ENCODE measurements around the gene ABCF3.
A peak's percentile ranks its signal among the peaks of the same experiment; 100 is the strongest.
"Not testable (repeated sequence)": the region's sequence is repeated elsewhere in the genome, so short reads cannot be mapped to it uniquely, and the experiment has no call there.

ABCF3 gene

DNA sequence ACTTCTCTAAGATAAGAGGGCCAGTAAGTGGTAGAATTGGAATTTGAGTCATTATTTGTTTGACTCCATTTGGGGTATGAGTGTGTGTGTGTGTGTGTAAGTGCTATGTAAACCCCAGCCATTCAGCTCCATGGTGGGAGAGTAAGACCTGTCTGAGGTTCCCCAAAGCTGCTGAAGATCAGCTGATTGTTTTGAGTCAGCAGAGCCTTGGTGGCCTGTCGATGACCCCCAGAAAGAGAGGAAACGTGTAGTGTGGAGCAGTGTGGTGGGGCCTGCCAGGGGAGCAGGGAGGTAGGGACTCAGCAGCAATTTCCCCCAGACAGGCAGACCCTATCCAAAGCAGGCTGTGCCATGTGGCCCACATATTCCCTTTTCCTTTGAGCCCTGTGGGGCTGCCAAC is 25.5 kb upstream of the ABCF3 start:
- peaks cover 29 to 32% of the 10 kb centered on the region in 2 experiments for H3K36me3 ChIP-seq (ENCODE audit: control insufficient read depth in 1 of 2, insufficient read depth in 2 of 2, low read depth in 1 of 2, low read length in 2 of 2)
- no peak overlapping the region for H2BK5ac ChIP-seq (ENCODE audit: low read depth, low read length, poor library complexity, severe bottlenecking)
- H2AK5ac ChIP-seq (ENCODE audit: low read length, severe bottlenecking): peak overlapping the region; percentile 30
- H4K91ac ChIP-seq (ENCODE audit: low read length): no peak overlapping the region
- H2BK120ac ChIP-seq (ENCODE audit: low read depth, low read length): no peak overlapping the region
- no peak overlapping the region for H2AFZ ChIP-seq (ENCODE audit: low read depth, low read length)
- no peaks in the 10 kb centered on the region for H3K27me3 ChIP-seq (ENCODE audit: control insufficient read depth in 1 of 2, insufficient read depth in 1 of 2, low read length in 2 of 2)
- H3K4me2 ChIP-seq (ENCODE audit: low read length, poor library complexity, severe bottlenecking): no peak overlapping the region
- no peak for DNase-seq
- WGBS: 86% methylated on average over 2 of the region's 2 CpGs
- no peak overlapping the region for H3K23ac ChIP-seq (ENCODE audit: low read length in 2 of 2)
- no peaks in the 10 kb centered on the region for H3K9me3 ChIP-seq (ENCODE audit: control insufficient read depth, low read length)
- no peak overlapping the region for H2BK12ac ChIP-seq (ENCODE audit: low read length in 2 of 2)
- peak overlapping the region in 1 of 2 experiments; percentile 58 for H3K4me3 ChIP-seq (ENCODE audit: insufficient read depth in 1 of 2, low read depth in 1 of 2, low read length in 2 of 2)
- H3K9ac ChIP-seq (ENCODE audit: low read length): peak overlapping the region; percentile 59
- no peak overlapping the region for H2BK15ac ChIP-seq (ENCODE audit: low read depth, poor library complexity, severe bottlenecking)
- H3K27ac ChIP-seq (ENCODE audit: low read length, poor library complexity, severe bottlenecking): no peak overlapping the region
- H3K79me1 ChIP-seq (replicated peaks; ENCODE audit: low read length, poor library complexity, severe bottlenecking): peaks cover 11% of the 10 kb centered on the region
- peaks cover 18% of the 10 kb centered on the region for H3K4me1 ChIP-seq (ENCODE audit: control insufficient read depth, insufficient read depth, low read depth, low read length)
- H3K4ac ChIP-seq (ENCODE audit: low read depth in 1 of 2, low read length in 2 of 2): no peak overlapping the region
- no peak overlapping the region for H4K8ac ChIP-seq (ENCODE audit: low read length)
- no peak overlapping the region for H3K14ac ChIP-seq (ENCODE audit: low read length in 2 of 2)
- H3K18ac ChIP-seq (ENCODE audit: low read depth in 1 of 2, low read length in 2 of 2): no peak overlapping the region

DNA sequence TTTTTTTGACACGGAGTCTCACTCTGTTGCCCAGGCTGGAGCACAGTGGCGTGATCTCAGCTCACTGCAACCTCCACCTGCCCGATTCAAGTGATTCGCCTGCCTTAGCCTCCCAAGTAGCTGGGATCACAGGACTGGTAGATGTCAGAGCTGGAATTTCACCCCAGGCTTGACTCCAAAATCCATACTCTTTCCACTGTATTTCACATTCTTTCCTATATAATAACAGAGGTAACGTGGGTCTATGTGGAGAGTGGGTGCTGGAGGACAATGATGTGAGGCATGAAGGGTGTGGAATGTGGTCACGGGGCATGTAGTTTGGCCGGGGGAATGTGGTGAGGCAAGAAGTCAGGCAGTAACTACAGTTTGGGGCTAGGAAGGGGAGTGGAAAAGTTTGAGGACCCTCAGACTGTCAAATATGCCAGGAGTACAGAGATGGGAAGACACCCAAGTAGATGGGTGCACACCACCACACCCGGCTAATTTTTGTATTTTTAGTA is 23.4 kb upstream of the ABCF3 start:
- H4K8ac ChIP-seq (ENCODE audit: low read length); H3K14ac ChIP-seq (ENCODE audit: low read length in 2 of 2): not testable (repeated sequence)

GRCh38 chr3:184164648-184165330 is 21.2 kb upstream of the ABCF3 start:
- H3K4me3 ChIP-seq (ENCODE audit: insufficient read depth in 1 of 2, low read depth in 1 of 2, low read length in 2 of 2): no peak overlapping the region
- no peak overlapping the region for H2BK15ac ChIP-seq (ENCODE audit: low read depth, poor library complexity, severe bottlenecking)
- H2BK120ac ChIP-seq (ENCODE audit: low read depth, low read length): no peak overlapping the region
- no peak overlapping the region for H3K23ac ChIP-seq (ENCODE audit: low read length in 2 of 2)
- H4K8ac ChIP-seq (ENCODE audit: low read length): no peak overlapping the region
- peak overlapping the region; percentile 37 for H4K91ac ChIP-seq (ENCODE audit: low read length)
- no peak overlapping the region for H2BK5ac ChIP-seq (ENCODE audit: low read depth, low read length, poor library complexity, severe bottlenecking)
- H3K27me3 ChIP-seq (ENCODE audit: control insufficient read depth in 1 of 2, insufficient read depth in 1 of 2, low read length in 2 of 2): no peaks in the 10 kb centered on the region
- H3K18ac ChIP-seq (ENCODE audit: low read depth in 1 of 2, low read length in 2 of 2): no peak overlapping the region
- H2AK5ac ChIP-seq (ENCODE audit: low read length, severe bottlenecking): no peak overlapping the region
- H2AFZ ChIP-seq (ENCODE audit: low read depth, low read length): no peak overlapping the region
- no peak overlapping the region for H3K14ac ChIP-seq (ENCODE audit: low read length in 2 of 2)
- DNase-seq: no peak
- H3K27ac ChIP-seq (ENCODE audit: low read length, poor library complexity, severe bottlenecking): no peak overlapping the region
- H3K4me1 ChIP-seq (ENCODE audit: control insufficient read depth, insufficient read depth, low read depth, low read length): peaks cover 27% of the 10 kb centered on the region
- 98% methylated on average over 15 of the region's 16 CpGs for WGBS
- H3K36me3 ChIP-seq (ENCODE audit: control insufficient read depth in 1 of 2, insufficient read depth in 2 of 2, low read depth in 1 of 2, low read length in 2 of 2): peaks cover 63 to 64% of the 10 kb centered on the region in 2 experiments
- H3K4ac ChIP-seq (ENCODE audit: low read depth in 1 of 2, low read length in 2 of 2): no peak overlapping the region
- no peak overlapping the region for H3K4me2 ChIP-seq (ENCODE audit: low read length, poor library complexity, severe bottlenecking)
- H3K9me3 ChIP-seq (ENCODE audit: control insufficient read depth, low read length): no peaks in the 10 kb centered on the region
- no peak overlapping the region for H2BK12ac ChIP-seq (ENCODE audit: low read length in 2 of 2)
- H3K9ac ChIP-seq (ENCODE audit: low read length): no peak overlapping the region
- H3K79me1 ChIP-seq (replicated peaks; ENCODE audit: low read length, poor library complexity, severe bottlenecking): peaks cover 24% of the 10 kb centered on the region

More for the DNA sequence above, 23.4 kb upstream of the ABCF3 start:
- H3K4me2 ChIP-seq (ENCODE audit: low read length, poor library complexity, severe bottlenecking); H3K27me3 ChIP-seq (ENCODE audit: control insufficient read depth in 1 of 2, insufficient read depth in 1 of 2, low read length in 2 of 2); H4K91ac ChIP-seq (ENCODE audit: low read length); H3K27ac ChIP-seq (ENCODE audit: low read length, poor library complexity, severe bottlenecking); H3K18ac ChIP-seq (ENCODE audit: low read depth in 1 of 2, low read length in 2 of 2); H3K23ac ChIP-seq (ENCODE audit: low read length in 2 of 2); H2AK5ac ChIP-seq (ENCODE audit: low read length, severe bottlenecking); H3K9me3 ChIP-seq (ENCODE audit: control insufficient read depth, low read length); H2BK5ac ChIP-seq (ENCODE audit: low read depth, low read length, poor library complexity, severe bottlenecking); H3K4me3 ChIP-seq (ENCODE audit: insufficient read depth in 1 of 2, low read depth in 1 of 2, low read length in 2 of 2); H3K9ac ChIP-seq (ENCODE audit: low read length); DNase-seq; H3K4ac ChIP-seq (ENCODE audit: low read depth in 1 of 2, low read length in 2 of 2); H2BK15ac ChIP-seq (ENCODE audit: low read depth, poor library complexity, severe bottlenecking); H2BK120ac ChIP-seq (ENCODE audit: low read depth, low read length); H2BK12ac ChIP-seq (ENCODE audit: low read length in 2 of 2); H2AFZ ChIP-seq (ENCODE audit: low read depth, low read length): not testable (repeated sequence)
- H3K4me1 ChIP-seq (ENCODE audit: control insufficient read depth, insufficient read depth, low read depth, low read length): peaks cover 18% of the 10 kb centered on the region
- peaks cover 47 to 54% of the 10 kb centered on the region in 2 experiments for H3K36me3 ChIP-seq (ENCODE audit: control insufficient read depth in 1 of 2, insufficient read depth in 2 of 2, low read depth in 1 of 2, low read length in 2 of 2)
- H3K79me1 ChIP-seq (replicated peaks; ENCODE audit: low read length, poor library complexity, severe bottlenecking): peaks cover 17% of the 10 kb centered on the region
- WGBS: 82% methylated on average over 7 of the region's 8 CpGs

DNA sequence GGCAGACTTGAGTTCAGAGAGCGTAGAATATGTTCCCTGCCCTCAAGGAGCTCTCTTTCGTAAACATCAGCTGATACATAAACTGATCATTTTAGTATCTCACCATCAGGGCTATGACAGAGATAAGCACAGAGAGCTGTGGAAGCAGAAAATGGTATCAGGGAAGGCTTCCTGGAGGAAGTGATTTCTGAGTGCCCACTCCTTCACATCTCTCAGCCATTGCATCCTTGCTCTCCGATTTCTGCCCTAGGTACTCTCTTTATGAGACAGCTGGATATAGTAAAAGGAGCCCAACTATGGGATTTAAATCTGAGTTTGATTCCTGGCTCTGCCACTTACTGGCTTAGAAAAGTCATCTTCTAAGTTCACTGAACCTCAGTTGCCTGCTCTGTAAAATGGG is 20.5 kb upstream of the ABCF3 start:
- H3K14ac ChIP-seq (ENCODE audit: low read length in 2 of 2): no peak overlapping the region
- WGBS: 100% methylated on average over 3 of the region's 3 CpGs
- H4K91ac ChIP-seq (ENCODE audit: low read length): no peak overlapping the region
- H3K18ac ChIP-seq (ENCODE audit: low read depth in 1 of 2, low read length in 2 of 2): no peak overlapping the region
- H3K79me1 ChIP-seq (replicated peaks; ENCODE audit: low read length, poor library complexity, severe bottlenecking): peaks cover 30% of the 10 kb centered on the region
- H3K4me3 ChIP-seq (ENCODE audit: insufficient read depth in 1 of 2, low read depth in 1 of 2, low read length in 2 of 2): no peak overlapping the region
- H2BK15ac ChIP-seq (ENCODE audit: low read depth, poor library complexity, severe bottlenecking): no peak overlapping the region
- H4K8ac ChIP-seq (ENCODE audit: low read length): no peak overlapping the region
- no peaks in the 10 kb centered on the region for H3K27me3 ChIP-seq (ENCODE audit: control insufficient read depth in 1 of 2, insufficient read depth in 1 of 2, low read length in 2 of 2)
- H2BK120ac ChIP-seq (ENCODE audit: low read depth, low read length): no peak overlapping the region
- no peak overlapping the region for H3K23ac ChIP-seq (ENCODE audit: low read length in 2 of 2)
- no peak overlapping the region for H3K4ac ChIP-seq (ENCODE audit: low read depth in 1 of 2, low read length in 2 of 2)
- H3K4me1 ChIP-seq (ENCODE audit: control insufficient read depth, insufficient read depth, low read depth, low read length): peaks cover 24% of the 10 kb centered on the region
- DNase-seq: no peak
- no peaks in the 10 kb centered on the region for H3K9me3 ChIP-seq (ENCODE audit: control insufficient read depth, low read length)
- no peak overlapping the region for H2BK12ac ChIP-seq (ENCODE audit: low read length in 2 of 2)
- H3K9ac ChIP-seq (ENCODE audit: low read length): no peak overlapping the region
- H2AK5ac ChIP-seq (ENCODE audit: low read length, severe bottlenecking): no peak overlapping the region
- H3K36me3 ChIP-seq (ENCODE audit: control insufficient read depth in 1 of 2, insufficient read depth in 2 of 2, low read depth in 1 of 2, low read length in 2 of 2): peaks cover 66 to 71% of the 10 kb centered on the region in 2 experiments
- no peak overlapping the region for H2AFZ ChIP-seq (ENCODE audit: low read depth, low read length)
- no peak overlapping the region for H2BK5ac ChIP-seq (ENCODE audit: low read depth, low read length, poor library complexity, severe bottlenecking)
- H3K27ac ChIP-seq (ENCODE audit: low read length, poor library complexity, severe bottlenecking): no peak overlapping the region
- H3K4me2 ChIP-seq (ENCODE audit: low read length, poor library complexity, severe bottlenecking): no peak overlapping the region
